Mucosa of descending colon (tissue), 3 donors: ENCODE measurements around the gene BICD2. TPM values are rescaled to one million over a fixed set of nuclear protein-coding genes. Genes with fewer than 3 reads are reported as not detected.
"Not testable (repeated sequence)": the region's sequence is repeated elsewhere in the genome, so short reads cannot be mapped to it uniquely, and the experiment has no call there.

Experiments
- ATAC-seq: fragments of 200-7000 bp; cut with Tn5 transposase; one replicate; pipeline ENCODE4 v1.9.1; 2020; ENCODE audit warnings: mild to moderate bottlenecking, moderate library complexity
- DNase-seq, 3 donors: peaks; one replicate each; pipeline ENCODE4 v3.0.0-alpha.2; 2020
- H3K36me3 ChIP-seq: fragments of 200-600 bp; one replicate; pipeline ENCODE4 v1.8.0; 2021; ENCODE audit warnings: low read depth, mild to moderate bottlenecking
- H3K4me1 ChIP-seq: fragments of 200-600 bp; one replicate; pipeline ENCODE4 v1.8.0; 2021; ENCODE audit warnings: low read depth, mild to moderate bottlenecking
- H3K4me3 ChIP-seq: fragments of 200-600 bp; one replicate; pipeline ENCODE4 v1.8.0; 2021; ENCODE audit warnings: mild to moderate bottlenecking
- H3K9me3 ChIP-seq: fragments of 200-600 bp; one replicate; pipeline ENCODE4 v1.8.0; 2021; ENCODE audit warnings: mild to moderate bottlenecking
- CTCF ChIP-seq: fragments of 200-600 bp; IDR thresholded peaks from one replicate; pipeline ENCODE4 v1.8.0; 2022; ENCODE audit warnings: antibody characterized with exemption, mild to moderate bottlenecking
- intact Hi-C, 2 donors: fragments of 100-400 bp; cut with DNase I in 1 of 2; cut with micrococcal nuclease in 1 of 2; formaldehyde crosslinking; loops; one replicate each; pipeline versions ENCODE4 v1.11.0 to v1.11.1; 2022; cut with DNase I, micrococcal nuclease
- total RNA-seq, 3 donors: library from RNA; stranded (reverse); fragmentation: NEBNext Ultra II Directional in 2 of 3; extraction: Animal tissue kit (Norgen Biotek cat#: 25700) in 2 of 3; gene quantifications; one replicate each; pipeline versions ENCODE4 v1.2.1 to v1.2.4, GENCODE V29; 2021 to 2023
- donor health status: DM: no; HTN: no; CAD: no; lungs with moderate emphysema.
- donor health status: DM: no; HTN: no; CAD: no.
- donor health status: DM: no; HTN: yes; CAD: no.

BICD2 gene
- total RNA-seq, 3 donors from 2014 or later = 6.8 to 36.1 (median 8.6) TPM

- Histone ChIP-seq H3K4me1 (peaks cover 23% of the 10 kb centered on the region), H3K9me3 (no peaks in the 10 kb centered on the region), H3K4me3 (no peak overlapping the region), H3K36me3 (no peaks in the 10 kb centered on the region)
- intact Hi-C loops = no loop called here
- DNase-seq (no peak), ATAC-seq (no peak)
- no peak for TF ChIP-seq CTCF
Measured at GRCh38 chr9:92804727-92805126, 40.1 kb upstream of the BICD2 start.

GRCh38 chr9:92798358-92798757 is 33.7 kb upstream of the BICD2 start:
- Histone ChIP-seq H3K4me3 (no peak overlapping the region), H3K36me3 (no peaks in the 10 kb centered on the region), H3K9me3 (no peaks in the 10 kb centered on the region), H3K4me1 (no peaks in the 10 kb centered on the region)
- TF ChIP-seq CTCF = no peak
- ATAC-seq (no peak), DNase-seq (no peak)
- intact Hi-C loops = no loop called here

- H3K9me3 ChIP-seq, H3K4me1 ChIP-seq, DNase-seq, H3K4me3 ChIP-seq, ATAC-seq, H3K36me3 ChIP-seq, intact Hi-C loops: not testable (repeated sequence)
Measured at GRCh38 chr9:92796337-92796804, 31.7 kb upstream of the BICD2 start.

GRCh38 chr9:92795598-92796336 is 31.1 kb upstream of the BICD2 start:
- no peaks in the 10 kb centered on the region for H3K9me3 ChIP-seq
- no peak overlapping the region for H3K4me3 ChIP-seq
- TF ChIP-seq CTCF = no peak
- intact Hi-C loops = no loop called here
- H3K4me1 ChIP-seq = no peaks in the 10 kb centered on the region
- ATAC-seq (no peak), DNase-seq (no peak)
- no peaks in the 10 kb centered on the region for H3K36me3 ChIP-seq

GRCh38 chr9:92795000-92795399 is 30.4 kb upstream of the BICD2 start:
- intact Hi-C loops = loop anchor here (5.0 kb wide), 1 partner anchor 78 kb away; no protein-coding TSS in a partner anchor
- TF ChIP-seq CTCF = no peak

GRCh38 chr9:92794426-92794825 is 29.8 kb upstream of the BICD2 start:
- intact Hi-C loops = loop anchor here (5.0 kb wide), 1 partner anchor 77 kb away; no protein-coding TSS in a partner anchor
- DNase-seq (no peak), ATAC-seq (no peak)
- H3K36me3 ChIP-seq = no peaks in the 10 kb centered on the region
- H3K9me3 ChIP-seq = no peaks in the 10 kb centered on the region
- H3K4me3 ChIP-seq = no peak overlapping the region
- H3K4me1 ChIP-seq = no peaks in the 10 kb centered on the region
- TF ChIP-seq CTCF = no peak

More at GRCh38 chr9:92795000-92795399, 30.4 kb upstream of the BICD2 start:
- Histone ChIP-seq H3K4me1 (no peaks in the 10 kb centered on the region), H3K9me3 (no peaks in the 10 kb centered on the region), H3K36me3 (no peaks in the 10 kb centered on the region), H3K4me3 (no peak overlapping the region)
- DNase-seq (no peak), ATAC-seq (no peak)
